Smooth muscle cell (in vitro differentiated cells): ENCODE results near the gene COL20A1. TPM values are rescaled to one million over a fixed set of nuclear protein-coding genes. Genes with fewer than 3 reads are reported as not detected.

ENCODE experiments used
- DNase-seq: peaks from one replicate; lab custom pipeline; 2025; ENCODE audit not compliant: unreplicated experiment; lab: John Stamatoyannopoulos, UW
- H2AFZ ChIP-seq: fragments of 200-600 bp; sonication (generic); 2 replicates; pipeline ENCODE4 v1.6.0; 2016; ENCODE audit warnings: antibody characterized with exemption, low read depth, mild to moderate bottlenecking
- H3F3A ChIP-seq: fragments of 200-600 bp; sonication (generic); 2 replicates; pipeline ENCODE4 v1.6.0; 2017; ENCODE audit warnings: antibody characterized with exemption, low read depth
- H3K27ac ChIP-seq: fragments of 200-600 bp; sonication (generic); 2 replicates; pipeline ENCODE4 v1.5.1; 2016; ENCODE audit warnings: low read depth, mild to moderate bottlenecking
- H3K27me3 ChIP-seq: fragments of 200-600 bp; sonication (generic); 2 replicates; pipeline ENCODE4 v1.6.1; 2016; ENCODE audit warnings: low read depth, mild to moderate bottlenecking
- H3K36me3 ChIP-seq: fragments of 200-600 bp; sonication (generic); 2 replicates; pipeline ENCODE4 v1.5.1; 2016; ENCODE audit warnings: low read depth
- H3K4me1 ChIP-seq: fragments of 200-600 bp; sonication (generic); 2 replicates; pipeline ENCODE4 v1.5.1; 2016; ENCODE audit warnings: low read depth
- H3K4me2 ChIP-seq: fragments of 200-600 bp; sonication (generic); 2 replicates; pipeline ENCODE4 v1.6.0; 2016; ENCODE audit warnings: mild to moderate bottlenecking
- H3K4me3 ChIP-seq: fragments of 200-600 bp; sonication (generic); 2 replicates; pipeline ENCODE4 v1.5.1; 2016; ENCODE audit warnings: mild to moderate bottlenecking
- H3K79me2 ChIP-seq: fragments of 200-600 bp; sonication (generic); 2 replicates; pipeline ENCODE4 v1.6.0; 2016; ENCODE audit warnings: low read depth, mild to moderate bottlenecking
- H3K9ac ChIP-seq: fragments of 200-600 bp; sonication (generic); 2 replicates; pipeline ENCODE4 v1.6.0; 2016; ENCODE audit warnings: low read depth
- H3K9me3 ChIP-seq: fragments of 200-600 bp; sonication (generic); replicated peaks from 2 replicates; pipeline ENCODE4 v1.5.1; 2016; ENCODE audit warnings: low read depth
- H4K20me1 ChIP-seq: fragments of 200-600 bp; sonication (generic); 2 replicates; pipeline ENCODE4 v1.6.0; 2016; ENCODE audit warnings: low read depth
- CTCF ChIP-seq: fragments of 200-600 bp; sonication (generic); IDR thresholded peaks from 2 replicates; pipeline ENCODE4 v1.5.1; 2017; ENCODE audit warnings: borderline replicate concordance, mild to moderate bottlenecking, antibody characterized with exemption; ENCODE audit not compliant: insufficient read depth, poor library complexity, severe bottlenecking
- WGBS: methylation state at CpG from one replicate; pipeline ENCODE4 v1.1.7; 2016; ENCODE audit warnings: low lambda C conversion rate; 5-methylcytosine and 5-hydroxymethylcytosine counted together
- polyA plus RNA-seq: library from polyadenylated mRNA; unstranded; fragments of >200 nt; fragmentation: Nextera tagmentation; extraction: Ambion mirVana; gene quantifications from 2 replicates; pipeline ENCODE4 v1.2.1, GENCODE V29; 2016
- total RNA-seq: library from RNA; depleted of rRNA; stranded (reverse); fragments of >200 nt; gene quantifications from 2 replicates; pipeline ENCODE4 v1.2.3, GENCODE V29; 2014

COL20A1 gene
- total and polyA plus RNA-seq, 2 experiments from 2014 or later = 0.23 to 0.36 TPM

GRCh38 chr20:63372971-63373885, 80.2 kb downstream of the COL20A1 start:
- H3K4me2 ChIP-seq = no peak overlapping the region
- H3K79me2 ChIP-seq = no peaks in the 10 kb centered on the region
- no peak for DNase-seq
- H3K4me1 ChIP-seq = peaks cover 12% of the 10 kb centered on the region
- 83% methylated on average over 34 of the region's 34 CpGs for WGBS
- no peaks in the 10 kb centered on the region for H4K20me1 ChIP-seq
- no peak overlapping the region for H3K4me3 ChIP-seq
- H3K9me3 ChIP-seq = no peaks in the 10 kb centered on the region
- H2AFZ ChIP-seq = no peak overlapping the region
- H3K27me3 ChIP-seq = no peaks in the 10 kb centered on the region
- H3K36me3 ChIP-seq = no peaks in the 10 kb centered on the region
- no peak for TF ChIP-seq CTCF
- H3F3A ChIP-seq = no peaks in the 10 kb centered on the region
- H3K9ac ChIP-seq = no peak overlapping the region
- H3K27ac ChIP-seq = no peak overlapping the region

GRCh38 chr20:63373996-63374395, 81.0 kb downstream of the COL20A1 start:
- Histone ChIP-seq H3K9ac (no peak overlapping the region), H3K4me3 (no peak overlapping the region), H3K27me3 (no peaks in the 10 kb centered on the region), H3K4me2 (no peak overlapping the region), H3K27ac (no peak overlapping the region), H3F3A (no peaks in the 10 kb centered on the region), H3K36me3 (no peaks in the 10 kb centered on the region), H3K79me2 (no peaks in the 10 kb centered on the region), H4K20me1 (no peaks in the 10 kb centered on the region), H2AFZ (no peak overlapping the region), H3K9me3 (no peaks in the 10 kb centered on the region), H3K4me1 (peaks cover 15% of the 10 kb centered on the region)
- 82% methylated on average over 18 of the region's 19 CpGs for WGBS
- no peak for DNase-seq
- no peak for TF ChIP-seq CTCF

GRCh38 chr20:63374504-63374903, 81.5 kb downstream of the COL20A1 start:
- no peaks in the 10 kb centered on the region for H3K36me3 ChIP-seq
- H3K27me3 ChIP-seq = no peaks in the 10 kb centered on the region
- no peak overlapping the region for H3K4me2 ChIP-seq
- WGBS = 83% methylated on average over 12 of the region's 12 CpGs
- H3K9ac ChIP-seq = no peak overlapping the region
- H3K4me3 ChIP-seq = no peak overlapping the region
- peaks cover 15% of the 10 kb centered on the region for H3K4me1 ChIP-seq
- H3K79me2 ChIP-seq = no peaks in the 10 kb centered on the region
- H2AFZ ChIP-seq = no peak overlapping the region
- no peak for DNase-seq
- no peak overlapping the region for H3K27ac ChIP-seq
- H3K9me3 ChIP-seq = no peaks in the 10 kb centered on the region
- H3F3A ChIP-seq = no peaks in the 10 kb centered on the region
- no peaks in the 10 kb centered on the region for H4K20me1 ChIP-seq
- no peak for TF ChIP-seq CTCF
